Fibroblast of the aortic adventitia (primary cell): ENCODE measurements around the gene SPAG6. TPM values are rescaled to one million over a fixed set of nuclear protein-coding genes. Genes with fewer than 3 reads are reported as not detected.

ENCODE experiments used
- DNase-seq: peaks from one replicate; pipeline ENCODE4 v3.0.0-alpha.2; 2010; ENCODE audit warnings: low read depth
- H3K4me3 ChIP-seq: 2 replicates; pipeline ENCODE4 v1.5.1; 2011; ENCODE audit warnings: low read depth, mild to moderate bottlenecking, control low read depth, low read length, moderate library complexity
- CTCF ChIP-seq: IDR thresholded peaks from 2 replicates; pipeline ENCODE4 v1.5.1; 2011; ENCODE audit warnings: mild to moderate bottlenecking, low read length, control low read depth, inconsistent platforms; ENCODE audit not compliant: insufficient read depth
- total RNA-seq: library from RNA; depleted of rRNA; stranded (reverse); fragments of >200 nt; gene quantifications from 2 replicates; pipeline ENCODE4 v1.2.3, GENCODE V29; 2012; ENCODE audit warnings: low replicate concordance

SPAG6 gene
- total RNA-seq, 1 donor = not detected

- DNase-seq = peak; percentile 59
- H3K4me3 ChIP-seq = no peak overlapping the region
- peak; percentile 1 for TF ChIP-seq CTCF
Observed at GRCh38 chr10:22420787-22421517, 75.7 kb downstream of the SPAG6 start.

- TF ChIP-seq CTCF = no peak
- no peak for DNase-seq
- H3K4me3 ChIP-seq = no peak overlapping the region
Observed at GRCh38 chr10:22426653-22427052, 81.4 kb downstream of the SPAG6 start.

GRCh38 chr10:22427101-22427500 lies 81.8 kb downstream of the SPAG6 start:
- H3K4me3 ChIP-seq = no peak overlapping the region
- TF ChIP-seq CTCF = no peak
- peak; percentile 69 for DNase-seq

GRCh38 chr10:22427890-22428571 lies 82.7 kb downstream of the SPAG6 start:
- peak; percentile 90 for DNase-seq
- TF ChIP-seq CTCF = no peak
- H3K4me3 ChIP-seq = no peak overlapping the region

GRCh38 chr10:22429146-22429545 lies 83.8 kb downstream of the SPAG6 start:
- H3K4me3 ChIP-seq = no peak overlapping the region
- DNase-seq = no peak
- TF ChIP-seq CTCF = no peak

- TF ChIP-seq CTCF = no peak
- DNase-seq = no peak
- H3K4me3 ChIP-seq = no peak overlapping the region
Observed at GRCh38 chr10:22429981-22430421, 84.7 kb downstream of the SPAG6 start.
